Endodermal cell (in vitro differentiated cells): Measurements from ENCODE around the gene NADSYN1. TPM values are rescaled to one million over a fixed set of nuclear protein-coding genes. Genes with fewer than 3 reads are reported as not detected.

Experiments used
- DNase-seq: peaks from one replicate; pipeline ENCODE4 v3.0.0-alpha.2; 2017
- H3K27ac ChIP-seq: 2 replicates; pipeline ENCODE4 v1.5.1; 2013; ENCODE audit warnings: mild to moderate bottlenecking, low read depth, low read length, moderate library complexity
- H3K27me3 ChIP-seq: 2 replicates; pipeline ENCODE4 v1.6.1; 2013; ENCODE audit warnings: mild to moderate bottlenecking, low read length, moderate library complexity; ENCODE audit not compliant: insufficient read depth, control insufficient read depth, poor library complexity, severe bottlenecking
- H3K36me3 ChIP-seq: 2 replicates; pipeline ENCODE4 v1.7.0; 2013; ENCODE audit warnings: mild to moderate bottlenecking, low read length, moderate library complexity; ENCODE audit not compliant: control insufficient read depth, insufficient read depth
- H3K4me1 ChIP-seq: one replicate; pipeline ENCODE4 v1.7.0; 2013; ENCODE audit warnings: low read length; ENCODE audit not compliant: control insufficient read depth, insufficient read depth
- H3K4me3 ChIP-seq: 2 replicates; pipeline ENCODE4 v1.5.1; 2013; ENCODE audit warnings: mild to moderate bottlenecking, low read length, moderate library complexity
- H3K9ac ChIP-seq: 2 replicates; pipeline ENCODE4 v1.6.1; 2013; ENCODE audit warnings: mild to moderate bottlenecking, low read length, moderate library complexity; ENCODE audit not compliant: poor library complexity, severe bottlenecking; ENCODE audit errors: extremely low read depth
- H3K9me3 ChIP-seq: 2 replicates; pipeline ENCODE4 v1.6.1; 2013; ENCODE audit warnings: mild to moderate bottlenecking, low read length, moderate library complexity; ENCODE audit not compliant: control insufficient read depth
- H3K27ac Mint-ChIP-seq: 2 replicates; pipeline ENCODE4 v1.8.0; 2020; ENCODE audit warnings: mixed read lengths
- H3K27me3 Mint-ChIP-seq: 2 replicates; pipeline ENCODE4 v1.8.0; 2021; ENCODE audit warnings: mild to moderate bottlenecking, mixed read lengths; ENCODE audit not compliant: insufficient read depth
- H3K36me3 Mint-ChIP-seq: 2 replicates; pipeline ENCODE4 v1.8.0; 2020; ENCODE audit warnings: low read depth, mixed read lengths
- H3K4me1 Mint-ChIP-seq: 2 replicates; pipeline ENCODE4 v1.8.0; 2020; ENCODE audit warnings: mixed read lengths
- H3K4me3 Mint-ChIP-seq: 2 replicates; pipeline ENCODE4 v1.8.0; 2020; ENCODE audit warnings: mild to moderate bottlenecking, moderate library complexity, mixed read lengths
- H3K9me3 Mint-ChIP-seq: 2 replicates; pipeline ENCODE4 v1.8.0; 2020; ENCODE audit warnings: mild to moderate bottlenecking, mixed read lengths
- CTCF ChIP-seq: fragments of 200-600 bp; sonication (generic); conservative IDR thresholded peaks from 2 replicates; pipeline ENCODE4 v1.5.0; 2021; ENCODE audit warnings: antibody characterized with exemption, mild to moderate bottlenecking
- WGBS, 2 experiments: methylation state at CpG; one replicate each; pipeline versions ENCODE4 v1.1.5 to v1.1.7; 2013; ENCODE audit warnings: missing lambda C conversion rate in 2 of 2, mixed read lengths in 1 of 2; ENCODE audit not compliant: insufficient coverage in 1 of 2, insufficient read length in 1 of 2; 5-methylcytosine and 5-hydroxymethylcytosine counted together
- total RNA-seq, 2 donors: library from RNA; stranded (reverse); fragmentation: NEBNext Ultra II Directional in 1 of 2; extraction: Animal tissue kit (Norgen Biotek cat#: 25700) in 1 of 2; gene quantifications; 2 replicates in 1 of 2; 3 replicates in 1 of 2; pipeline ENCODE4 v1.2.1, GENCODE V29; 2021

Gene NADSYN1
- total RNA-seq, 2 donors from 2014 or later, result 51.9 to 61.6 TPM

GRCh38 chr11:71505781-71506180 is 52.8 kb downstream of the NADSYN1 start:
- no peak for TF ChIP-seq CTCF
- H3K27ac Mint-ChIP-seq, result peak overlapping the region; percentile 95

GRCh38 chr11:71507102-71507501 is 54.1 kb downstream of the NADSYN1 start:
- Histone ChIP-seq H3K9ac (no peak overlapping the region), H3K4me1 (peaks cover 11% of the 10 kb centered on the region), H3K9me3 (peaks cover 51% of the 10 kb centered on the region), H3K27me3 (no peaks in the 10 kb centered on the region), H3K4me3 (peak overlapping the region; percentile 63), H3K27ac (no peak overlapping the region), H3K36me3 (peaks cover 24% of the 10 kb centered on the region)
- Mint-ChIP-seq H3K9me3 (peaks cover 65% of the 10 kb centered on the region), H3K36me3 (peaks cover 44% of the 10 kb centered on the region), H3K27me3 (peaks cover 6% of the 10 kb centered on the region), H3K4me3 (no peak overlapping the region), H3K27ac (no peak overlapping the region), H3K4me1 (peaks cover 26% of the 10 kb centered on the region)
- TF ChIP-seq CTCF, result no peak
- 91 to 92% methylated on average over 5 of the region's 5 CpGs for WGBS, 2 experiments
- DNase-seq, result no peak

More at GRCh38 chr11:71505781-71506180, 52.8 kb downstream of the NADSYN1 start:
- no peaks in the 10 kb centered on the region for H3K27me3 ChIP-seq
- peaks cover 24% of the 10 kb centered on the region for H3K36me3 ChIP-seq
- H3K9ac ChIP-seq, result peak overlapping the region; percentile 25
- 50% methylated on average over 9 of the region's 9 CpGs; no CpG with 5 or more reads in 1 of the 2 experiments for WGBS, 2 experiments
- peak; percentile 79 for DNase-seq
- H3K4me1 ChIP-seq, result peaks cover 11% of the 10 kb centered on the region
- H3K9me3 ChIP-seq, result peaks cover 49% of the 10 kb centered on the region
- no peak overlapping the region for H3K27ac ChIP-seq
- Mint-ChIP-seq H3K9me3 (peaks cover 52% of the 10 kb centered on the region), H3K4me1 (peaks cover 26% of the 10 kb centered on the region), H3K36me3 (peaks cover 49% of the 10 kb centered on the region), H3K27me3 (peaks cover 3% of the 10 kb centered on the region), H3K4me3 (peak overlapping the region; percentile 31)
- H3K4me3 ChIP-seq, result peak overlapping the region; percentile 63

DNA sequence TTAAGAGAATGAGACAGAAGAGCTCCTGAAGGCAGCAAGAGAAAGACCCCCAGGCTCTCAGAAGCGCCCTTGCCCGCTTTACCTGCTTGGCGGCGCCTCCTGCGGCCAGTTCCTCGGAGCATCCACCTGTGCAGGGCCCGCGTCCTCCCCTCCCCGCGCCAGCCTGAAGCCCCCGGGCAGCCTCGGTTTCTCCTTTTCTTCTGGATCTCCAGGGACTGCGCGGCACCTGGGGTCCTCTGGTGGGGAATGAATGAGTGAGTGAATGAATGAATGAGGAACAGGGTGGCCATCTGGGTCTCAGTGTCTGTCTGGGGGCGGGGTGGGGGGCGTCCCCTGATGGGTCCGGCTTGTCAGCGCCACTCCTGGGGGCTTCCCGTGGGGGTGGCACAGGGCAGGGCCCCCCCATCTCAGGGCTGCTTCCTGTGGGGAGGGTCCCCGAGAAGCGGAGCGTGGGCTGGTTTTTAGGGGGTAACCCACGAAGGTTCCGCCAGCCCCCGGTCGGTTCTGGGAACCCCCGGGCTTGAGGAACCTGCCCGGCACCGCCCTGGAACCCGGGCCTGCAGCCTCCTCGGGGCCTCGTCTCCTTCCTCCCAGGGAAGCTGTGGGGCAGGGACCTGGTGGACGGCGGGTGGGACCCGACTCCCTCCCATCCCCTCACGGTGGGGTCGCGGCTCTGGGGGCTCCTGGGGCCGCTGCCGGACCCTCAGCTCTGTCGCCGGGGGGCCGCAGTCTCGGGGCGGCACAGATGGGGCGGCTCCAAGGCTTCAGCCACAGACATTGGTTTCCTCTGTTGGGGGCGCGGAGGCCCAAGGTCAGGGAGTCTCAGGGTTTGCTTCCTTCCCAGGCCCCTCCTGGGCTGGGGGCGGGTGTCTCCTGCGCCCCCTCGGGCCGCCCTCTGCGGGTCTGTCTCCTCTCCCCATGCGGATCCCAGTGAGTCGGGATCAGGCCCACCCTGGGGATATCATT is 65.8 kb downstream of the NADSYN1 start:
- H3K4me3 Mint-ChIP-seq, result no peak overlapping the region
- Histone ChIP-seq H3K27me3 (no peaks in the 10 kb centered on the region), H3K27ac (no peak overlapping the region), H3K9me3 (no peaks in the 10 kb centered on the region), H3K9ac (no peak overlapping the region), H3K4me1 (no peaks in the 10 kb centered on the region), H3K36me3 (no peaks in the 10 kb centered on the region), H3K4me3 (no peak overlapping the region)
- no peak for DNase-seq
- H3K27ac Mint-ChIP-seq, result no peak overlapping the region
- TF ChIP-seq CTCF, result no peak
- no peaks in the 10 kb centered on the region for H3K4me1 Mint-ChIP-seq
- 96 to 98% methylated on average over 24 to 53 of the region's 55 CpGs for WGBS, 2 experiments
- H3K27me3 Mint-ChIP-seq, result no peaks in the 10 kb centered on the region
- H3K36me3 Mint-ChIP-seq, result no peaks in the 10 kb centered on the region
- peaks cover 7% of the 10 kb centered on the region for H3K9me3 Mint-ChIP-seq
